KMS-11 (cell line): ENCODE results near the gene MCTP2.

Experiments
- H2AFZ ChIP-seq: fragments of 200-600 bp; sonication (generic); 2 replicates; pipeline ENCODE4 v1.6.1; 2016; ENCODE audit warnings: antibody characterized with exemption, mixed run types, low read depth
- H3K27ac ChIP-seq: fragments of 200-600 bp; sonication (generic); 2 replicates; pipeline ENCODE4 v1.6.1; 2016; ENCODE audit warnings: mild to moderate bottlenecking, mixed run types
- H3K27me3 ChIP-seq: fragments of 200-600 bp; sonication (generic); 2 replicates; pipeline ENCODE4 v1.6.1; 2017; ENCODE audit warnings: mild to moderate bottlenecking, low read depth, mixed run types, moderate library complexity; ENCODE audit not compliant: insufficient read depth
- H3K36me3 ChIP-seq: fragments of 200-600 bp; sonication (generic); 2 replicates; pipeline ENCODE4 v1.6.1; 2017; ENCODE audit warnings: mild to moderate bottlenecking, mixed run types; ENCODE audit not compliant: insufficient read depth
- H3K4me1 ChIP-seq: fragments of 200-600 bp; sonication (generic); 2 replicates; pipeline ENCODE4 v1.6.1; 2016; ENCODE audit warnings: mild to moderate bottlenecking, low read depth, mixed run types; ENCODE audit not compliant: poor library complexity, severe bottlenecking
- H3K4me2 ChIP-seq: fragments of 200-600 bp; sonication (generic); 2 replicates; pipeline ENCODE4 v1.7.0; 2016; ENCODE audit warnings: mild to moderate bottlenecking, mixed run types
- H3K4me3 ChIP-seq: fragments of 200-600 bp; sonication (generic); IDR thresholded peaks from 2 replicates; pipeline ENCODE4 v1.6.1; 2017; ENCODE audit warnings: low read depth, low read length, mixed read lengths; ENCODE audit not compliant: insufficient read depth
- H3K79me2 ChIP-seq: fragments of 200-600 bp; sonication (generic); 2 replicates; pipeline ENCODE4 v1.6.1; 2016; ENCODE audit warnings: low read depth, mixed run types; ENCODE audit not compliant: insufficient read depth
- H3K9ac ChIP-seq: fragments of 200-600 bp; sonication (generic); 2 replicates; pipeline ENCODE4 v1.6.1; 2016; ENCODE audit warnings: mild to moderate bottlenecking, mixed run types
- H4K20me1 ChIP-seq: fragments of 200-600 bp; sonication (generic); 2 replicates; pipeline ENCODE4 v1.6.1; 2016; ENCODE audit warnings: mild to moderate bottlenecking, mixed run types; ENCODE audit not compliant: insufficient read depth
- TF ChIP-seq, protein P1 (sequence below): fragments of 200-600 bp; sonication (generic); conservative IDR thresholded peaks from 2 replicates; pipeline ENCODE4 v1.6.1; 2017; ENCODE audit warnings: low read depth, mild to moderate bottlenecking, antibody characterized with exemption, low read length, moderate library complexity, mixed read lengths

Gene MCTP2

DNA sequence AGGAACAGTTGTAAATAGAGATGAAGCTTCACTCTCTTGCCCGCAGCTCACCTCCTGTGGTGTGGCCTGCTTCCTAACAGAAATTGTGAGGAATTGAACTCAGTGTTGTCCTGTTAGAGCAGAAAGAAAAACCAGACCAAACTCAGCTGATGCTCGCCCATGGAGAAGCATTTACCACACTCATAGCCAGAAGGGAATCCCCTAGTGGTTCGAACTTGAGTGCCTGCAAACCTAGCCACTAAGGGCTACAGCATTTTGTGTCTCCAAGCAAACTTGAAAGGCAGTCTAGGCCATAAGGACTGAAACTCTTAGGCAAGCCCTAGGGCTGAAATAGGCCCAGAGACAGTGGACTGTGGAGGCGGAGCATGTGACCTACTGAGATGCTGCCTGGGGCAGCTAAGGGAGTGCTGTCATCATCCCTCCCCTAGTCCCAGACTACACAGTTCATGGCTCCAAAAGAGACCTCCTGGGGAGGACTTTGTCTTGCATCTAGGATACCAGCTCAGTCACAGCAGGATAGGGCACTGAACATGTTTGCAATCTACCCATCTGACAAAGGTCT, 44.5 kb upstream of the MCTP2 start:
- no peak overlapping the region for H3K27ac ChIP-seq
- no peaks in the 10 kb centered on the region for H4K20me1 ChIP-seq
- H3K27me3 ChIP-seq, result no peaks in the 10 kb centered on the region
- no peak overlapping the region for H2AFZ ChIP-seq
- no peak overlapping the region for H3K4me3 ChIP-seq
- H3K4me2 ChIP-seq, result no peak overlapping the region
- no peak overlapping the region for H3K9ac ChIP-seq
- no peaks in the 10 kb centered on the region for H3K36me3 ChIP-seq
- H3K79me2 ChIP-seq, result no peaks in the 10 kb centered on the region
- no peaks in the 10 kb centered on the region for H3K4me1 ChIP-seq
- TF ChIP-seq, protein P1, sequence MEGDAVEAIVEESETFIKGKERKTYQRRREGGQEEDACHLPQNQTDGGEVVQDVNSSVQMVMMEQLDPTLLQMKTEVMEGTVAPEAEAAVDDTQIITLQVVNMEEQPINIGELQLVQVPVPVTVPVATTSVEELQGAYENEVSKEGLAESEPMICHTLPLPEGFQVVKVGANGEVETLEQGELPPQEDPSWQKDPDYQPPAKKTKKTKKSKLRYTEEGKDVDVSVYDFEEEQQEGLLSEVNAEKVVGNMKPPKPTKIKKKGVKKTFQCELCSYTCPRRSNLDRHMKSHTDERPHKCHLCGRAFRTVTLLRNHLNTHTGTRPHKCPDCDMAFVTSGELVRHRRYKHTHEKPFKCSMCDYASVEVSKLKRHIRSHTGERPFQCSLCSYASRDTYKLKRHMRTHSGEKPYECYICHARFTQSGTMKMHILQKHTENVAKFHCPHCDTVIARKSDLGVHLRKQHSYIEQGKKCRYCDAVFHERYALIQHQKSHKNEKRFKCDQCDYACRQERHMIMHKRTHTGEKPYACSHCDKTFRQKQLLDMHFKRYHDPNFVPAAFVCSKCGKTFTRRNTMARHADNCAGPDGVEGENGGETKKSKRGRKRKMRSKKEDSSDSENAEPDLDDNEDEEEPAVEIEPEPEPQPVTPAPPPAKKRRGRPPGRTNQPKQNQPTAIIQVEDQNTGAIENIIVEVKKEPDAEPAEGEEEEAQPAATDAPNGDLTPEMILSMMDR, result no peak

DNA sequence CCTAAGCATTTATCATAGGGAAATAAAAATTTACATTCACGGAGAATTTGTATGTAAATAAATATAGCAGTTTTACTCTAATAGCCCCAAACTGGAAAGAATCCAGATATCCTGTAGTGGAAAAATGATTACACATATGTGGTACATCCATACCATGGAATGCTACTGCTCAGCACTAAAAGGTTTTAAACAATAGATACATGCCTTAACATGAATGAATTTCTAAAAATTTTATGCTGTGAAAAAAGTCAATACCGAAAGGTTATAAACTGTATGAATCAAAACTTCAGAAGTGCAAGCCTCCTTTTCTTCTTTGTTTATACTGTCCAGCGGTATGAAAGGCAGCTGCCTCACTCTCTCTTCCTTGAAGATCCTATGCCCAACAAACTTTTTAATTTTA, 37.5 kb upstream of the MCTP2 start:
- no peak overlapping the region for H3K4me3 ChIP-seq
- H3K4me2 ChIP-seq, result no peak overlapping the region
- H3K79me2 ChIP-seq, result no peaks in the 10 kb centered on the region
- no peaks in the 10 kb centered on the region for H3K27me3 ChIP-seq
- no peak overlapping the region for H3K27ac ChIP-seq
- TF ChIP-seq, protein P1, result no peak
- no peaks in the 10 kb centered on the region for H3K4me1 ChIP-seq
- no peaks in the 10 kb centered on the region for H3K36me3 ChIP-seq
- no peak overlapping the region for H3K9ac ChIP-seq
- H4K20me1 ChIP-seq, result no peaks in the 10 kb centered on the region
- no peak overlapping the region for H2AFZ ChIP-seq

DNA sequence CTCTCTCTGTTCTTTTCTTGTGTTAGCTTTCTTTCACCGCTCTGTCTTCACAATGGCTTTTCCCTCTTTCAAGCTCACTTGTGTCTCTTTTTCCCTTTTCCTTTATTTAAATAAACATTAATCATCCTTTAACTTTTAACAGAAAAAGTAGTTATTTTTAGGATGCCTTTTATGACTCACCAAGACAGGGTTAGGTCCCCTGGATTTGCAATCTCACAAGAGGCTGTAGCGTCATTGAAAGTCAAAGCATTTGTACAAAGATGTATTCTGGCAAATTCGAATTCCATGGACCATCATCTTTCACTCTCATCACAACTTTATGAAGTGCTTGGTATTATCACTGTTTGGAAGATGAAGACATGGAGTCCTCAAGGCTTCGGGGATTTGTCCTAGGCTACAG, 34.8 kb upstream of the MCTP2 start:
- Histone ChIP-seq H3K27me3 (no peaks in the 10 kb centered on the region), H3K36me3 (no peaks in the 10 kb centered on the region), H3K4me1 (no peaks in the 10 kb centered on the region), H2AFZ (no peak overlapping the region), H3K27ac (no peak overlapping the region), H3K4me3 (no peak overlapping the region), H3K4me2 (no peak overlapping the region), H4K20me1 (no peaks in the 10 kb centered on the region), H3K79me2 (no peaks in the 10 kb centered on the region), H3K9ac (no peak overlapping the region)
- TF ChIP-seq, protein P1, result no peak

DNA sequence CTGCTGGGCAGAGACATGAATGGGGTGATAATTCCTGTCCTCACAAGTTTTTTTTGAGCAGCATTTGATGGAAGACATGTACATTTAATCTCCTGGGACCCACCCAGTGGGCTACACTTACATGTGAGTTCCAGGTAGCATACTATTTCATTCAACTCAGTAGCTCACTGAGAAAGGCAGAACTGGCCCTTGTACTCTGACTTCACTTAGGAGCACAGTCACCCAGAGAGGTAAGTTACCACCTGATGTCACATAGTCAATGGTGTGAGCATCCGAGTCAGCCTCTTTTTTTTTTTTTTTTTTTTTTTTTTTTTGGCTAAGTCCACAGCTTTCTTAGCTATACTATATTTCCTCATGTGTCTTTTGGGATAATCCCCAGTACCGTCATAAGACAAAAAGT, 32.7 kb upstream of the MCTP2 start:
- Histone ChIP-seq H4K20me1 (no peaks in the 10 kb centered on the region), H3K27me3 (no peaks in the 10 kb centered on the region), H3K4me3 (no peak overlapping the region), H2AFZ (no peak overlapping the region), H3K9ac (no peak overlapping the region), H3K79me2 (no peaks in the 10 kb centered on the region), H3K36me3 (no peaks in the 10 kb centered on the region), H3K27ac (no peak overlapping the region), H3K4me1 (no peaks in the 10 kb centered on the region), H3K4me2 (no peak overlapping the region)
- TF ChIP-seq, protein P1, result no peak

DNA sequence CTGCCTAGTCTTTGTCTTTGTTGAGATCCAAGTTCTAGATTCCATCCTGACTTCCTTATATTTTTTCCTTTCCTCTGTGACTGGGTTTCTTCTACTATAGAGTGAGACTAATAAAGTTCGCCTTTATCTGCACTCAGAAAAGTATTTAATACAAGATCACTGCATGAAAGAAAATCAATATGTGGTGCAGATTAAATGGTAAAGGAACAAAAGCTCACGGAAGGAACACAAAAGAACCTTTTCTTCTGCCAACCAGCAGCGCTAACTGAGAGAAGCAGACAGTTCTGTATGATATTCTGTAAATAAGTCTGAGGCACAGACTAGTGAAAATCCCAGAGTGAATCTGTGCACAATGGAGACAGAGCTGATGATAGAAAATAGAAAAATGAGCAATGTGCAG, 31.6 kb upstream of the MCTP2 start:
- no peaks in the 10 kb centered on the region for H3K4me1 ChIP-seq
- H3K27me3 ChIP-seq, result no peaks in the 10 kb centered on the region

More for the DNA sequence above, 31.6 kb upstream of the MCTP2 start:
- H3K27ac ChIP-seq, result no peak overlapping the region
- H2AFZ ChIP-seq, result no peak overlapping the region
- TF ChIP-seq, protein P1, result no peak
- H3K4me2 ChIP-seq, result no peak overlapping the region
- H3K4me3 ChIP-seq, result no peak overlapping the region
- no peaks in the 10 kb centered on the region for H3K79me2 ChIP-seq
- no peak overlapping the region for H3K9ac ChIP-seq
- no peaks in the 10 kb centered on the region for H4K20me1 ChIP-seq
- H3K36me3 ChIP-seq, result no peaks in the 10 kb centered on the region
